ENCODE measurements around the gene CIAPIN1. TPM values are rescaled to one million over a fixed set of nuclear protein-coding genes. Genes with fewer than 3 reads are reported as not detected.

CIAPIN1 gene
- total RNA-seq, 2 donors from 2014 or later = 18.1 to 25.0 TPM

- ATAC-seq (ENCODE audit: insufficient number of reproducible peaks, low FRiP score, low read depth) = no peak
Measured at GRCh38 chr16:57385083-57385482, 62.1 kb downstream of the CIAPIN1 start.

GRCh38 chr16:57384248-57385070 is 62.7 kb downstream of the CIAPIN1 start:
- Histone ChIP-seq H3K4me1 (ENCODE audit: control insufficient read depth in 1 of 2, low read depth in 2 of 2) (peaks cover 31 to 62% of the 10 kb centered on the region in 2 donors), H3K27ac (peak overlapping the region; percentile 44 to 56), H3K4me3 (no peak overlapping the region), H3K9me3 (no peaks in the 10 kb centered on the region), H3K27me3 (replicated peaks; ENCODE audit: insufficient read depth) (no peaks in the 10 kb centered on the region), H3K36me3 (peaks cover 29% of the 10 kb centered on the region)
- DNase-seq (ENCODE audit: low spot score) (no peak), ATAC-seq (ENCODE audit: insufficient number of reproducible peaks, low FRiP score, low read depth) (no peak)
- no peak for TF ChIP-seq CTCF (IDR thresholded peaks at IDR 0.05)

More at GRCh38 chr16:57385083-57385482, 62.1 kb downstream of the CIAPIN1 start:
- H3K27ac ChIP-seq = no peak overlapping the region
- H3K9me3 ChIP-seq = no peaks in the 10 kb centered on the region
- no peaks in the 10 kb centered on the region for H3K27me3 ChIP-seq (replicated peaks; ENCODE audit: insufficient read depth)
- no peak for TF ChIP-seq CTCF (IDR thresholded peaks at IDR 0.05)
- H3K36me3 ChIP-seq = peaks cover 23% of the 10 kb centered on the region
- peaks cover 28 to 57% of the 10 kb centered on the region in 2 donors for H3K4me1 ChIP-seq (ENCODE audit: control insufficient read depth in 1 of 2, low read depth in 2 of 2)
- DNase-seq (ENCODE audit: low spot score) = no peak
- no peak overlapping the region for H3K4me3 ChIP-seq

GRCh38 chr16:57383276-57384247 is 63.6 kb downstream of the CIAPIN1 start:
- Histone ChIP-seq H3K36me3 (peaks cover 31% of the 10 kb centered on the region), H3K4me3 (no peak overlapping the region), H3K4me1 (ENCODE audit: control insufficient read depth in 1 of 2, low read depth in 2 of 2) (peaks cover 35 to 71% of the 10 kb centered on the region in 2 donors), H3K27me3 (replicated peaks; ENCODE audit: insufficient read depth) (no peaks in the 10 kb centered on the region), H3K9me3 (no peaks in the 10 kb centered on the region), H3K27ac (peak overlapping the region; percentile 44 to 56)
- TF ChIP-seq CTCF (IDR thresholded peaks at IDR 0.05) = no peak
- ATAC-seq (ENCODE audit: insufficient number of reproducible peaks, low FRiP score, low read depth) (no peak), DNase-seq (ENCODE audit: low spot score) (no peak)

- peak overlapping the region in 1 of 2 donors; percentile 56 for H3K27ac ChIP-seq
- DNase-seq (ENCODE audit: low spot score) (no peak), ATAC-seq (ENCODE audit: insufficient number of reproducible peaks, low FRiP score, low read depth) (no peak)
- no peak for TF ChIP-seq CTCF (IDR thresholded peaks at IDR 0.05)
- H3K27me3 ChIP-seq (replicated peaks; ENCODE audit: insufficient read depth) = no peaks in the 10 kb centered on the region
- no peaks in the 10 kb centered on the region for H3K9me3 ChIP-seq
- H3K4me3 ChIP-seq = no peak overlapping the region
- peaks cover 35 to 79% of the 10 kb centered on the region in 2 donors for H3K4me1 ChIP-seq (ENCODE audit: control insufficient read depth in 1 of 2, low read depth in 2 of 2)
- H3K36me3 ChIP-seq = peaks cover 31% of the 10 kb centered on the region
Measured at GRCh38 chr16:57382535-57383275, 64.5 kb downstream of the CIAPIN1 start.
